ENCODE data around the gene IRF1. TPM values are rescaled to one million over a fixed set of nuclear protein-coding genes. Genes with fewer than 3 reads are reported as not detected.

Gene IRF1
- total RNA-seq, 2 donors from 2014 or later = 42.2 to 47.0 TPM

- intact Hi-C loops (cut with DNase I) = loop anchor here (2.0 to 10.0 kb wide), 3 partner anchors 81 to 245 kb away; partner anchors contain the start of genes PDLIM4 and SLC22A4
- TF ChIP-seq POLR2A (IDR thresholded peaks at IDR 0.05) (no peak), POLR2AphosphoS5 (IDR thresholded peaks at IDR 0.05) (no peak), CTCF (IDR thresholded peaks at IDR 0.05) (no peak)
- Histone ChIP-seq H3K36me3 (no peaks in the 10 kb centered on the region), H3K4me1 (replicated peaks) (no peaks in the 10 kb centered on the region), H3K9me3 (no peaks in the 10 kb centered on the region), H3K4me3 (no peak overlapping the region), H3K27me3 (replicated peaks; ENCODE audit: insufficient read depth) (no peaks in the 10 kb centered on the region), H3K27ac (no peak overlapping the region)
- WGBS = 77% methylated on average over 9 of the region's 9 CpGs
- DNase-seq (ENCODE audit: low spot score) = peak; percentile 3
These were observed 9.1 kb upstream of the IRF1 start for GRCh38 chr5:132499440-132500243.

- no peaks in the 10 kb centered on the region for H3K4me1 ChIP-seq (replicated peaks)
- peak; percentile 3 for DNase-seq (ENCODE audit: low spot score)
- no peak overlapping the region for H3K4me3 ChIP-seq
- peak overlapping the region in 1 of 2 donors; percentile 96 for H3K27ac ChIP-seq
- no peaks in the 10 kb centered on the region for H3K36me3 ChIP-seq
- TF ChIP-seq CTCF (IDR thresholded peaks at IDR 0.05) (no peak), POLR2A (IDR thresholded peaks at IDR 0.05) (no peak), POLR2AphosphoS5 (IDR thresholded peaks at IDR 0.05) (no peak)
- no peaks in the 10 kb centered on the region for H3K9me3 ChIP-seq
- H3K27me3 ChIP-seq (replicated peaks; ENCODE audit: insufficient read depth) = no peaks in the 10 kb centered on the region
- intact Hi-C loops (cut with DNase I) = loop anchor here (10.0 kb wide), 2 partner anchors 204 to 244 kb away; partner anchors contain the start of genes PDLIM4 and SLC22A4
- WGBS = 77% methylated on average over 4 of the region's 4 CpGs
These were observed 8.2 kb upstream of the IRF1 start for GRCh38 chr5:132498686-132499271.

- Histone ChIP-seq H3K36me3 (no peaks in the 10 kb centered on the region), H3K27ac (peak overlapping the region; percentile 94 to 96), H3K4me1 (replicated peaks) (no peaks in the 10 kb centered on the region), H3K27me3 (replicated peaks; ENCODE audit: insufficient read depth) (no peaks in the 10 kb centered on the region), H3K9me3 (no peaks in the 10 kb centered on the region), H3K4me3 (no peak overlapping the region)
- no peak for TF ChIP-seq POLR2AphosphoS5 (IDR thresholded peaks at IDR 0.05)
- no peak for TF ChIP-seq POLR2A (IDR thresholded peaks at IDR 0.05)
- TF ChIP-seq CTCF (IDR thresholded peaks at IDR 0.05) = no peak
- DNase-seq (ENCODE audit: low spot score) = peak; percentile 27
- 72% methylated on average over 3 of the region's 3 CpGs for WGBS
- intact Hi-C loops (cut with DNase I) = loop anchor here (10.0 kb wide), 2 partner anchors 203 to 243 kb away; partner anchors contain the start of genes PDLIM4 and SLC22A4
These were observed 7.6 kb upstream of the IRF1 start for GRCh38 chr5:132498152-132498551.

- TF ChIP-seq POLR2AphosphoS5 (IDR thresholded peaks at IDR 0.05) (no peak), POLR2A (IDR thresholded peaks at IDR 0.05) (no peak), CTCF (IDR thresholded peaks at IDR 0.05) (no peak)
- 55% methylated on average over 6 of the region's 6 CpGs for WGBS
- H3K27ac ChIP-seq = peak overlapping the region; percentile 94 to 96
- no peaks in the 10 kb centered on the region for H3K36me3 ChIP-seq
- H3K27me3 ChIP-seq (replicated peaks; ENCODE audit: insufficient read depth) = no peaks in the 10 kb centered on the region
- no peaks in the 10 kb centered on the region for H3K4me1 ChIP-seq (replicated peaks)
- no peaks in the 10 kb centered on the region for H3K9me3 ChIP-seq
- H3K4me3 ChIP-seq = peak overlapping the region in 1 of 2 donors; percentile 71
- DNase-seq (ENCODE audit: low spot score) = peak; percentile 28
- intact Hi-C loops (cut with DNase I) = loop anchor here (10.0 kb wide), 2 partner anchors 203 to 243 kb away; partner anchors contain the start of genes PDLIM4 and SLC22A4
These were observed 7.0 kb upstream of the IRF1 start for GRCh38 chr5:132497488-132497997.

All from prostate gland (tissue), 2 donors.